ENCODE measurements around the gene RNASEH2A.

RNASEH2A gene

DNA sequence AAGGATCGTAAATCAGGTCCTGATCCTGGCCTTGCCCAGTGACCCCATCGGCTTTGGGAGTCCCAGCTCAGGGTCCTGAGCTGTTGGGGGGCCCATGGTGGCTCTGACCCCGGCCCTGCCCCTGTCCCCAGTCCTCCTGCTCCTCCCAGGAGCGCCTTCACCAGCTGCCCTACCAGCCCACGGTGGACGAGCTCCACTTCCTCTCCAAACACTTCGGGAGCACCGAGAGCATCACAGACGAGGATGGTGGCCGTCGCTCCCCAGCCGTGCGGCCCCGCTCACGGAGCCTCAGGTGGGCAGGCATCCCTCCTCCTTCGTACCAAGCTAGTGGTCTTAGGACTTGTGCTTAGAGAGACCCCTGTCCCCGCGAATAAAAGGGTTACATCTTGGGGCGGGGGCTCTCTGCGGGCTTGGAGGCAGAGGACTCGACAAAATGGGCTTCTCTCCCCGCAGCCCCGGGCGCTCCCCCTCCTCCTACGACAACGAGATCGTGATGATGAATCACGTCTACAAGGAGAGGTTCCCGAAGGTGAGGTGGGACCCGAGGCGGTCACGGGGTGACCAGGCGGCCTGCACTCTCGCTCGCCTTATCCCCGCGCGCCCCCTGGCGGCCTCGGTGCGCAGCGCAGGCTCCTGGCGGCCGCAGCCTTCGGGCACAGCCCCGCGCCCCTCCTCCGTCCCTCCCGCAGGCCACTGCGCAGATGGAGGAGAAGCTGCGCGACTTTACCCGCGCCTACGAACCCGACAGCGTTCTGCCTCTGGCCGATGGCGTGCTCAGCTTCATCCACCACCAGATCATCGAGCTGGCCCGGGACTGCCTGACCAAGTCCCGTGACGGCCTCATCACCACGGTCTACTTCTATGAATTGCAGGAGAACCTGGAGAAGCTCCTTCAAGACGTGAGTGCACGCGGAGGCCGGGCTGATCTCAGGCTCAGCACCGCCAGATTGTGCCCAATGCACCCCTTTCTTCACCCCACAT lies 41.1 kb downstream of the RNASEH2A start:
- DNase-seq (ENCODE audit: extremely low read depth in 1 of 2, low read depth in 1 of 2) = peak; percentile 76 to 78

DNA sequence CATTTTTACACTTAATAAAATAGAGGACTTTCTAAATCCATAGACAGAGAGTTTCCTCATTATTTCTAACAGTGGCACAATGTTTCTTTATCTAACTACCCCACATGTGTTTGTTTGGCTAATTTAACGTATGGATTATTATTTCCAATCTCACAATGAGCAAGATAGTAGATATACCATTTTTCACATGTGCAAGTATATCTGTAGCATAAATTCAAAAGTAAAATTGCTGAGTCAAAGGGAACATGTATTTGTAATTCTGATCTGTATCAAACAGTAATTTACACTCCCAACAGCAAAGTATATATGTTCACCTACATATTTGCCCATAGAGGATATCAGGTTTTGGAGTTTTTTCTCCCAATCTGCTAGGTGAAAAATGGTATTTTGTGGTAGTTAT lies 50.3 kb downstream of the RNASEH2A start:
- DNase-seq (ENCODE audit: extremely low read depth in 1 of 2, low read depth in 1 of 2) = no peak

DNA sequence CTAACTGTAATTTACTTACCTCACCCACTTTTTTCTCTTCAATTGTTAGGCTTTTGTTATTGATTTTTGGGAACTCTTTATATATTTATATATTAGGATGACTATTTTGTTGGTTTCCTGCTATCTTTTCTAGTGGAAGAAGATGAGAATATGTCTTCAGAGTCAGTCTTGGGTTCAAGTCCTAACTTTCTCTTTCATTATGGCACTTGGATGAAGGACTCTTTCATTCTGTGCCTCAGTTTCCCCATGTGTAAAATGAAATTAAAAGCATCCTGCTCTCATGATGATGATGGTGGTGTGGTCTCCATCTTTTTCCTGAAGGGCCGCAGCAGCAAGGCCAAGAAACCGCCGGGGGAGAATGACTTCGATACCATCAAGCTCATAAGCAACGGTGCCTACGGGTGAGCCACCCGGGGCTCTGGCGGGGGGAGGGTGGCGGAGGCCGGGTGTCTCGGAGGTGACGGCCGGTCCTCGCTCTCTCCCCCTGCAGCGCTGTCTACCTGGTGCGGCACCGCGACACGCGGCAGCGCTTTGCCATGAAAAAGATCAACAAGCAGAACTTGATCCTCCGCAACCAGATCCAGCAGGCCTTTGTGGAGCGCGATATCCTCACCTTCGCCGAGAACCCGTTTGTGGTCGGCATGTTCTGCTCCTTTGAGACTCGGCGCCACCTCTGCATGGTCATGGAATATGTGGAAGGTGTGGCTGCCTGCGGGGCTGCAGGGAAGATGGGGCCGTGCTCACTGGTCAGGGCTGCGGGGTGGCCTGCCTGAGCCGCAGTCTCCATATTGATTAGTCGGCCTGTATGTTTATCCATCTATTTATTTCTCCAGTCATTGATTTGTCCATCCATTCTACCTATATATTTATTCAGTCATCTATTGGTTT lies 51.9 kb downstream of the RNASEH2A start:
- no peak for DNase-seq (ENCODE audit: extremely low read depth in 1 of 2, low read depth in 1 of 2)

DNA sequence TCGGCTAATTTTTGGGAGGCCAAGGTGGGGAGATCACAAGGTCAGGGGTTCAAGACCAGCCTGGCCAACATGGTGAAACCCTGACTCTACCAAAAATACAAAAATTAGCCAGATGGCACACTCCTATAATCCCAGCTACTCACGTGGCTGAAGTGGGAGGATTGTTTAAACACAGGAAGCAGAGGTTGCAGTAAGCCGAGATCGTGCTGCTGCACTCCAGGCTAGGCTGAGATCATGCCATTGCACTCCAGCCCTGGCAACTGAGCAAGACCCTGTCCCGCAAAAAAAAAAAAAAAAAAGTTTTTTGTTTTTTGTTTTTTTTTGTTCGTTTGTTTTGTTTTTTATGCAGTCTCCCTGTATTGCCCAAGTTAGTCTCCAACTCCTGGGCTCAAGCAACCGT lies 53.2 kb downstream of the RNASEH2A start:
- no peak for DNase-seq (ENCODE audit: extremely low read depth in 1 of 2, low read depth in 1 of 2)

All from stimulated activated CD8-positive, alpha-beta memory T cell treated with anti-CD3 and anti-CD28 coated beads, Interleukin-7, amount 100 ng/mL, for 48 hours (primary cell).